Measurements from ENCODE around the gene PARL. TPM values are rescaled to one million over a fixed set of nuclear protein-coding genes. Genes with fewer than 3 reads are reported as not detected.

The PARL gene
- polyA plus RNA-seq, 1 of the 3 experiments (the other 2 are of a cell fraction), result 50.1 TPM

GRCh38 chr3:183912895-183913579 lies 28.4 kb upstream of the PARL start:
- 87% methylated on average over 10 of the region's 10 CpGs for WGBS (ENCODE audit: low lambda C conversion rate)

GRCh38 chr3:183911763-183912506 lies 27.3 kb upstream of the PARL start:
- CTCF ChIA-PET, result interaction anchor here (1.0 to 1.7 kb wide), 4 partner anchors 8 to 27 kb away, joined by 3 to 6 read pairs (median 4); partner anchors contain the start of gene PARL
- Histone ChIP-seq H3K27me3 (ENCODE audit: insufficient read depth) (no peaks in the 10 kb centered on the region), H2AFZ (ENCODE audit: low read depth) (no peak overlapping the region), H4K20me1 (ENCODE audit: insufficient read depth) (no peaks in the 10 kb centered on the region), H3K4me1 (ENCODE audit: control insufficient read depth in 1 of 2, insufficient read depth in 2 of 2, low read depth in 1 of 2, low read length in 1 of 2) (no peaks in the 10 kb centered on the region), H3F3A (replicated peaks; ENCODE audit: insufficient read depth) (no peaks in the 10 kb centered on the region), H3K27ac (ENCODE audit: low read depth in 2 of 2, low read length in 1 of 2) (no peak overlapping the region), H3K79me2 (ENCODE audit: insufficient read depth) (no peaks in the 10 kb centered on the region), H3K4me3 (ENCODE audit: low read depth in 2 of 2, low read length in 1 of 2) (no peak overlapping the region), H3K9ac (no peak overlapping the region), H3K4me2 (no peak overlapping the region), H3K36me3 (replicated peaks in 1 of 2; ENCODE audit: control insufficient read depth in 1 of 2, insufficient read depth in 2 of 2, low read length in 1 of 2) (no peaks in the 10 kb centered on the region), H3K9me3 (no peaks in the 10 kb centered on the region), H3K9me2 (no peaks in the 10 kb centered on the region)
- POLR2A ChIA-PET, result no interaction called here
- TF ChIP-seq, protein P1, sequence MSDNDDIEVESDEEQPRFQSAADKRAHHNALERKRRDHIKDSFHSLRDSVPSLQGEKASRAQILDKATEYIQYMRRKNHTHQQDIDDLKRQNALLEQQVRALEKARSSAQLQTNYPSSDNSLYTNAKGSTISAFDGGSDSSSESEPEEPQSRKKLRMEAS (IDR thresholded peaks at IDR 0.05; ENCODE audit: low read depth), result no peak
- TF ChIP-seq IRF3 (IDR thresholded peaks at IDR 0.05; ENCODE audit: low read depth, low read length) (no peak), RCOR1 (IDR thresholded peaks at IDR 0.05; ENCODE audit: low read length) (no peak), ZBTB33 (IDR thresholded peaks at IDR 0.05; ENCODE audit: borderline replicate concordance, low read depth) (no peak), USF2 (IDR thresholded peaks at IDR 0.05; ENCODE audit: borderline replicate concordance, low read depth, low read length) (no peak), RFX5 (IDR thresholded peaks at IDR 0.05; ENCODE audit: low read length) (no peak), FOXJ3 (CRISPR knock-in tag; IDR thresholded peaks at IDR 0.05) (no peak), TCF12 (IDR thresholded peaks at IDR 0.05) (no peak), RAD21 (IDR thresholded peaks at IDR 0.05; ENCODE audit: low read length) (no peak), GABPA (IDR thresholded peaks at IDR 0.05; ENCODE audit: low read depth) (no peak), EZH2phosphoT487 (IDR thresholded peaks at IDR 0.05; ENCODE audit: borderline replicate concordance, low read depth) (no peak), ELF1 (IDR thresholded peaks at IDR 0.05) (no peak), MEF2A (IDR thresholded peaks at IDR 0.05; ENCODE audit: borderline replicate concordance, low read depth) (no peak), RXRA (IDR thresholded peaks at IDR 0.05; ENCODE audit: borderline replicate concordance, low read depth) (no peak)
- DNase-seq, result no peak
- 86% methylated on average over 8 of the region's 8 CpGs for WGBS (ENCODE audit: low lambda C conversion rate)

More at GRCh38 chr3:183912895-183913579, 28.4 kb upstream of the PARL start:
- no peaks in the 10 kb centered on the region for H4K20me1 ChIP-seq (ENCODE audit: insufficient read depth)
- H3K9ac ChIP-seq, result no peak overlapping the region
- no peak overlapping the region for H2AFZ ChIP-seq (ENCODE audit: low read depth)
- no peak overlapping the region for H3K27ac ChIP-seq (ENCODE audit: low read depth in 2 of 2, low read length in 1 of 2)
- no peaks in the 10 kb centered on the region for H3K4me1 ChIP-seq (ENCODE audit: control insufficient read depth in 1 of 2, insufficient read depth in 2 of 2, low read depth in 1 of 2, low read length in 1 of 2)
- H3K9me2 ChIP-seq, result no peaks in the 10 kb centered on the region
- H3K27me3 ChIP-seq (ENCODE audit: insufficient read depth), result no peaks in the 10 kb centered on the region
- TF ChIP-seq MXI1 (IDR thresholded peaks at IDR 0.05; ENCODE audit: low read depth, low read length), result no peak
- TF ChIP-seq, protein P1 (IDR thresholded peaks at IDR 0.05; ENCODE audit: low read depth), result no peak
- no peak for TF ChIP-seq YY1 (IDR thresholded peaks at IDR 0.05; ENCODE audit: low read depth)
- TF ChIP-seq, protein P2, sequence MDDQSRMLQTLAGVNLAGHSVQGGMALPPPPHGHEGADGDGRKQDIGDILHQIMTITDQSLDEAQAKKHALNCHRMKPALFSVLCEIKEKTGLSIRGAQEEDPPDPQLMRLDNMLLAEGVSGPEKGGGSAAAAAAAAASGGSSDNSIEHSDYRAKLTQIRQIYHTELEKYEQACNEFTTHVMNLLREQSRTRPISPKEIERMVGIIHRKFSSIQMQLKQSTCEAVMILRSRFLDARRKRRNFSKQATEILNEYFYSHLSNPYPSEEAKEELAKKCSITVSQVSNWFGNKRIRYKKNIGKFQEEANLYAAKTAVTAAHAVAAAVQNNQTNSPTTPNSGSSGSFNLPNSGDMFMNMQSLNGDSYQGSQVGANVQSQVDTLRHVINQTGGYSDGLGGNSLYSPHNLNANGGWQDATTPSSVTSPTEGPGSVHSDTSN (IDR thresholded peaks at IDR 0.05), result no peak
- no peak for TF ChIP-seq FOSL2 (IDR thresholded peaks at IDR 0.05; ENCODE audit: borderline replicate concordance, low read depth)
- TF ChIP-seq EP300 (IDR thresholded peaks at IDR 0.05; ENCODE audit: borderline replicate concordance in 1 of 2, low read depth in 1 of 2, low read length in 1 of 2), result no peak
- H3K4me3 ChIP-seq (ENCODE audit: low read depth in 2 of 2, low read length in 1 of 2), result no peak overlapping the region
- H3K36me3 ChIP-seq (replicated peaks in 1 of 2; ENCODE audit: control insufficient read depth in 1 of 2, insufficient read depth in 2 of 2, low read length in 1 of 2), result no peaks in the 10 kb centered on the region
- H3K4me2 ChIP-seq, result no peak overlapping the region
- no peaks in the 10 kb centered on the region for H3F3A ChIP-seq (replicated peaks; ENCODE audit: insufficient read depth)
- DNase-seq, result no peak
- H3K9me3 ChIP-seq, result no peaks in the 10 kb centered on the region
- H3K79me2 ChIP-seq (ENCODE audit: insufficient read depth), result no peaks in the 10 kb centered on the region
- CTCF ChIA-PET, result interaction anchor here (0.9 to 1.7 kb wide), 2 partner anchors 9 to 18 kb away, joined by 4 to 5 read pairs; no protein-coding TSS in a partner anchor
- POLR2A ChIA-PET, result no interaction called here

Measured in SK-N-SH (cell line).